OCI-LY3 (cell line): ENCODE measurements around the gene SPINDOC.

Experiments
- EZH2phosphoT487 ChIP-seq: fragments of 200-600 bp; shearing (Covaris generic); IDR thresholded peaks from 2 replicates; pipeline ENCODE4 v1.6.1; 2018; ENCODE audit warnings: antibody characterized with exemption, mixed run types, low read depth
- TF ChIP-seq, protein P1 (sequence below): fragments of 200-600, 300-600 bp; sonication (generic); IDR thresholded peaks from 2 replicates; pipeline ENCODE4 v1.5.1; 2014; ENCODE audit warnings: antibody characterized with exemption, low read length, low read depth

DNA sequence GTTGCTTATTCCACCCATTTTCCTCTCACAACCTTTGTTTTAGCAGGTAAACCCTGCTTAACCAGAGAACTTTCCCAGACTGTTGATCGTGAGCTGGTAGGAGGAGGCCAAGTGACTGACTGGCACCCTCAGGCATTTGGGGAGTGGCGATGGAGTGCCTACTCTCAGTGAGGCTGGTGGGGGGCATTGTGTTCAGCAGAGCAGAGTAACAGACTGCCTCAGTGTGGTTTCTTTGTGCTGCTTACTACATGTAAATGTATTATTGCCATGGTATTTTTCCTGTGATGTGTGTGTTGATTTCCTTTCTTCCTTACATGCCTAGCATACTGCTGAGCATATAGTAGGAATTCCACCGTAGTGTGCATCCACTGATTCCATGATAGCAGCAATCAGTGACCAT, 28.3 kb downstream of the SPINDOC start:
- TF ChIP-seq, protein P1, sequence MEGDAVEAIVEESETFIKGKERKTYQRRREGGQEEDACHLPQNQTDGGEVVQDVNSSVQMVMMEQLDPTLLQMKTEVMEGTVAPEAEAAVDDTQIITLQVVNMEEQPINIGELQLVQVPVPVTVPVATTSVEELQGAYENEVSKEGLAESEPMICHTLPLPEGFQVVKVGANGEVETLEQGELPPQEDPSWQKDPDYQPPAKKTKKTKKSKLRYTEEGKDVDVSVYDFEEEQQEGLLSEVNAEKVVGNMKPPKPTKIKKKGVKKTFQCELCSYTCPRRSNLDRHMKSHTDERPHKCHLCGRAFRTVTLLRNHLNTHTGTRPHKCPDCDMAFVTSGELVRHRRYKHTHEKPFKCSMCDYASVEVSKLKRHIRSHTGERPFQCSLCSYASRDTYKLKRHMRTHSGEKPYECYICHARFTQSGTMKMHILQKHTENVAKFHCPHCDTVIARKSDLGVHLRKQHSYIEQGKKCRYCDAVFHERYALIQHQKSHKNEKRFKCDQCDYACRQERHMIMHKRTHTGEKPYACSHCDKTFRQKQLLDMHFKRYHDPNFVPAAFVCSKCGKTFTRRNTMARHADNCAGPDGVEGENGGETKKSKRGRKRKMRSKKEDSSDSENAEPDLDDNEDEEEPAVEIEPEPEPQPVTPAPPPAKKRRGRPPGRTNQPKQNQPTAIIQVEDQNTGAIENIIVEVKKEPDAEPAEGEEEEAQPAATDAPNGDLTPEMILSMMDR = no peak
- no peak for TF ChIP-seq EZH2phosphoT487
